ENCODE results near the gene FAM161B. TPM values are rescaled to one million over a fixed set of nuclear protein-coding genes. Genes with fewer than 3 reads are reported as not detected.

Gene FAM161B
- total RNA-seq, 1 experiment from 2014 or later, result 1.6 TPM

DNA sequence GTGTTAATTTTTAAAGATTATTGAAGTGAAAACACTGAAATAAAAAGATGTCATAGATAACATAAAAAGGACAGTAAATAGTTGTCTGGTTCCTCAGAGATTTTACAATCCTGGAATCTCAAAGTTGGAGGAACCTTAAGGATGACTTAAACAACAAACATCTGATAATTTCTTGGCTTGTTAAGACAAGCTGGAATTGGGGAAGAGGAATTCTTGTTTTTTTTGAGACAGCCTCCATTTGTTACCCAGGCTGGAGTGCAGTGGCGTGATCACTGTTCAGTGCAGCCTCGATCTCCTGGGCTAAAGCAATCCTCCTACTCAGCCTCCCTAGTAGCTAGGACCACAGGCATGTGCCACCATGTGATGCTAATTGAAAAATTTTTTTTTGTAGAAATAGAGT lies 60.9 kb downstream of the FAM161B start (continued):
- TF ChIP-seq EGR1 (IDR thresholded peaks at IDR 0.05; ENCODE audit: low read depth) (no peak), JUND (IDR thresholded peaks at IDR 0.05) (no peak)
- TF ChIP-seq, protein P1, sequence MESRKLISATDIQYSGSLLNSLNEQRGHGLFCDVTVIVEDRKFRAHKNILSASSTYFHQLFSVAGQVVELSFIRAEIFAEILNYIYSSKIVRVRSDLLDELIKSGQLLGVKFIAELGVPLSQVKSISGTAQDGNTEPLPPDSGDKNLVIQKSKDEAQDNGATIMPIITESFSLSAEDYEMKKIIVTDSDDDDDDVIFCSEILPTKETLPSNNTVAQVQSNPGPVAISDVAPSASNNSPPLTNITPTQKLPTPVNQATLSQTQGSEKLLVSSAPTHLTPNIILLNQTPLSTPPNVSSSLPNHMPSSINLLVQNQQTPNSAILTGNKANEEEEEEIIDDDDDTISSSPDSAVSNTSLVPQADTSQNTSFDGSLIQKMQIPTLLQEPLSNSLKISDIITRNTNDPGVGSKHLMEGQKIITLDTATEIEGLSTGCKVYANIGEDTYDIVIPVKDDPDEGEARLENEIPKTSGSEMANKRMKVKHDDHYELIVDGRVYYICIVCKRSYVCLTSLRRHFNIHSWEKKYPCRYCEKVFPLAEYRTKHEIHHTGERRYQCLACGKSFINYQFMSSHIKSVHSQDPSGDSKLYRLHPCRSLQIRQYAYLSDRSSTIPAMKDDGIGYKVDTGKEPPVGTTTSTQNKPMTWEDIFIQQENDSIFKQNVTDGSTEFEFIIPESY (IDR thresholded peaks at IDR 0.05; ENCODE audit: extremely low read depth, insufficient replicate concordance, low read length), result no peak
- TF ChIP-seq, protein P2, sequence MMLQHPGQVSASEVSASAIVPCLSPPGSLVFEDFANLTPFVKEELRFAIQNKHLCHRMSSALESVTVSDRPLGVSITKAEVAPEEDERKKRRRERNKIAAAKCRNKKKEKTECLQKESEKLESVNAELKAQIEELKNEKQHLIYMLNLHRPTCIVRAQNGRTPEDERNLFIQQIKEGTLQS (IDR thresholded peaks at IDR 0.05), result no peak

DNA sequence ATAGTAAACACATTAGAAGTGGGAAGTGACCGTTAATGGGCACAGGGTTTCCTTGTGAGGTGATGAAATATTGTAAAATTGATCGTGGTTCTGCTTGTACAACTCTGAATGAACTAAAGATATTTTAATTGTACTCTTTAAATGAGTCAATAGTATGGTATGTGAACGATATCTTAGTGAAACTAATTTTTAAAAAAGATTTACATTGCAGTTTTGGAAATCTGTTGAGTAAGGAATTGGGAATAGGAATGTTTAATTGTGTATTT lies 61.5 kb downstream of the FAM161B start:
- Histone ChIP-seq H2AFZ (ENCODE audit: low read depth, low read length, poor library complexity, severe bottlenecking) (no peak overlapping the region), H3K36me3 (ENCODE audit: control insufficient read depth in 1 of 2, insufficient read depth in 2 of 2, low read length in 2 of 2) (peaks cover 4 to 7% of the 10 kb centered on the region in 2 experiments; a peak in 1 of 4 replicates), H3K4me1 (ENCODE audit: control insufficient read depth in 1 of 2, insufficient read depth in 2 of 2, low read length in 2 of 2) (peaks cover 9 to 27% of the 10 kb centered on the region in 2 experiments), H4K20me1 (ENCODE audit: insufficient read depth) (no peaks in the 10 kb centered on the region), H3K27ac (ENCODE audit: low read depth, low read length) (no peak overlapping the region), H3K9me3 (ENCODE audit: control insufficient read depth in 1 of 2, insufficient read depth in 1 of 2, low read depth in 1 of 2, low read length in 2 of 2) (no peaks in the 10 kb centered on the region), H3K9me2 (ENCODE audit: insufficient read depth) (no peaks in the 10 kb centered on the region), H3K27me3 (ENCODE audit: insufficient read depth, low read length) (no peaks in the 10 kb centered on the region), H3K4me3 (replicated peaks in 1 of 2; ENCODE audit: low read depth in 1 of 2, low read length in 2 of 2) (peak overlapping the region; percentile 97 to 98), H3K9ac (ENCODE audit: low read length) (0 out of 2 replicates have a peak overlapping the region, but pooled peaks have one; percentile 93), H3K79me2 (ENCODE audit: insufficient read depth, low read length) (peaks cover 66% of the 10 kb centered on the region), H3K4me2 (ENCODE audit: low read length) (peak overlapping the region; percentile 82)
- ATAC-seq, result no peak
- intact Hi-C loops (cut with micrococcal nuclease), result no loop called here
- RAD21 ChIA-PET (ENCODE audit: low non-redundant PET in 1 of 2, low total read pairs in 2 of 2, uncharacterized antibody in 2 of 2, unreplicated experiment in 2 of 2), result no interaction called here
- BruUV-seq (replicated peaks), result no TSS peak
- DNase-seq (ENCODE audit: low read depth, low spot score), result no peak
- POLR2A ChIA-PET, result no interaction called here
- TF ChIP-seq ZNF274 (IDR thresholded peaks at IDR 0.05; ENCODE audit: low read depth, low read length) (no peak), CBX3 (IDR thresholded peaks at IDR 0.05; ENCODE audit: low read depth) (no peak), POLR2AphosphoS5 (IDR thresholded peaks at IDR 0.05; ENCODE audit: low read depth, low read length) (no peak), EZH2 (IDR thresholded peaks at IDR 0.05) (no peak), JUND (IDR thresholded peaks at IDR 0.05) (no peak), SRF (IDR thresholded peaks at IDR 0.05; ENCODE audit: low read depth) (no peak), MAX (IDR thresholded peaks at IDR 0.05) (no peak), YY1 (IDR thresholded peaks at IDR 0.05; ENCODE audit: extremely low read depth, insufficient replicate concordance, low read depth, low read length) (no peak), FOSL1 (IDR thresholded peaks at IDR 0.05; ENCODE audit: low read depth) (no peak), EGR1 (IDR thresholded peaks at IDR 0.05; ENCODE audit: low read depth) (no peak), REST (IDR thresholded peaks at IDR 0.05; ENCODE audit: low read depth) (no peak)
- TF ChIP-seq, protein P2 (IDR thresholded peaks at IDR 0.05), result no peak
- CTCF ChIA-PET, result no interaction called here

Data from HCT116 (cell line).